Measurements from ENCODE around the gene GART.

DNA sequence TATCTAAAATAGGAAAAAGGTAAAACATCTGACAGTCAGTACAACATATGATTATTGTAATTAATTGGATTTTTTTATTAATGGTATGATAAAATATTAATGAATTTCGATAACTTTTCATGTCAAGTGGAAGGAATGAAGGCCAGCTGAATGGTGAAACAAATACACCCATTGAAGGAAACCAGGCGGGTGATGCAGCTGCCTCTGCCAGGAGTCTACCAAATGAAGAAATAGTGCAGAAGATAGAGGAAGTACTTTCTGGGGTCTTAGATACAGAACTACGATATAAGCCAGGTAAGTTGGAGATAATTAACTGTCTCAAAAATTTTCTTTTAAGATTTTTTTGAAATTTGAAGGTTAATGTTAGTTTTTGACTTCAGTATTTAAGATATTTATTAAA is 4.2 kb upstream of the GART start:
- TF ChIP-seq, protein P1, sequence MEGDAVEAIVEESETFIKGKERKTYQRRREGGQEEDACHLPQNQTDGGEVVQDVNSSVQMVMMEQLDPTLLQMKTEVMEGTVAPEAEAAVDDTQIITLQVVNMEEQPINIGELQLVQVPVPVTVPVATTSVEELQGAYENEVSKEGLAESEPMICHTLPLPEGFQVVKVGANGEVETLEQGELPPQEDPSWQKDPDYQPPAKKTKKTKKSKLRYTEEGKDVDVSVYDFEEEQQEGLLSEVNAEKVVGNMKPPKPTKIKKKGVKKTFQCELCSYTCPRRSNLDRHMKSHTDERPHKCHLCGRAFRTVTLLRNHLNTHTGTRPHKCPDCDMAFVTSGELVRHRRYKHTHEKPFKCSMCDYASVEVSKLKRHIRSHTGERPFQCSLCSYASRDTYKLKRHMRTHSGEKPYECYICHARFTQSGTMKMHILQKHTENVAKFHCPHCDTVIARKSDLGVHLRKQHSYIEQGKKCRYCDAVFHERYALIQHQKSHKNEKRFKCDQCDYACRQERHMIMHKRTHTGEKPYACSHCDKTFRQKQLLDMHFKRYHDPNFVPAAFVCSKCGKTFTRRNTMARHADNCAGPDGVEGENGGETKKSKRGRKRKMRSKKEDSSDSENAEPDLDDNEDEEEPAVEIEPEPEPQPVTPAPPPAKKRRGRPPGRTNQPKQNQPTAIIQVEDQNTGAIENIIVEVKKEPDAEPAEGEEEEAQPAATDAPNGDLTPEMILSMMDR (IDR thresholded peaks at IDR 0.05) = no peak
- TF ChIP-seq POLR2A (IDR thresholded peaks at IDR 0.05) = no peak
